GM23338 (cell line): ENCODE results near the gene MRPS22. TPM values are rescaled to one million over a fixed set of nuclear protein-coding genes. Genes with fewer than 3 reads are reported as not detected.

Experiments
- ATAC-seq: fragments of 200-7000 bp; cut with Tn5 transposase; 3 replicates; pipeline ENCODE4 v1.9.1; 2020
- DNase-seq: peaks from one replicate; pipeline ENCODE4 v3.0.0-alpha.2; 2015; ENCODE audit warnings: low spot score
- H2AFZ ChIP-seq: fragments of 200-600 bp; sonication (generic); 2 replicates; pipeline ENCODE4 v1.8.0; 2016; ENCODE audit warnings: antibody characterized with exemption, mild to moderate bottlenecking, moderate library complexity
- H3F3A ChIP-seq: fragments of 200-600 bp; sonication (generic); replicated peaks from 2 replicates; pipeline ENCODE4 v1.8.0; 2017; ENCODE audit warnings: antibody characterized with exemption, mixed run types, low read depth
- H3K27ac ChIP-seq: fragments of 200-600 bp; sonication (generic); 2 replicates; pipeline ENCODE4 v1.6.1; 2016; ENCODE audit warnings: low read depth
- H3K27me3 ChIP-seq: fragments of 200-600 bp; sonication (generic); 2 replicates; pipeline ENCODE4 v1.8.0; 2016; ENCODE audit warnings: mild to moderate bottlenecking, mixed run types, moderate library complexity; ENCODE audit not compliant: insufficient read depth
- H3K36me3 ChIP-seq: fragments of 200-600 bp; sonication (generic); 2 replicates; pipeline ENCODE4 v1.8.0; 2016; ENCODE audit warnings: mild to moderate bottlenecking; ENCODE audit not compliant: insufficient read depth
- H3K4me1 ChIP-seq: fragments of 200-600 bp; sonication (generic); 2 replicates; pipeline ENCODE4 v1.8.0; 2016; ENCODE audit warnings: mild to moderate bottlenecking, moderate library complexity; ENCODE audit not compliant: insufficient read depth
- H3K4me2 ChIP-seq: fragments of 200-600 bp; sonication (generic); 2 replicates; pipeline ENCODE4 v1.7.1; 2017; ENCODE audit warnings: mixed run types
- H3K4me3 ChIP-seq: fragments of 200-600 bp; sonication (generic); 2 replicates; pipeline ENCODE4 v1.6.1; 2016; ENCODE audit warnings: mixed run types
- H3K79me2 ChIP-seq: fragments of 200-600 bp; sonication (generic); replicated peaks from 2 replicates; pipeline ENCODE4 v1.8.0; 2017; ENCODE audit warnings: mild to moderate bottlenecking; ENCODE audit not compliant: insufficient read depth
- H3K9me2 ChIP-seq: fragments of 200-600 bp; sonication (generic); 2 replicates; pipeline ENCODE4 v1.8.0; 2017; ENCODE audit not compliant: insufficient read depth
- H4K20me1 ChIP-seq: fragments of 200-600 bp; sonication (generic); replicated peaks from 2 replicates; pipeline ENCODE4 v1.8.0; 2017; ENCODE audit warnings: mild to moderate bottlenecking; ENCODE audit not compliant: insufficient read depth
- H3K27ac Mint-ChIP-seq: 2 replicates; pipeline ENCODE4 v1.8.0; 2020; ENCODE audit warnings: inconsistent platforms, mild to moderate bottlenecking, moderate library complexity, mixed read lengths
- H3K27me3 Mint-ChIP-seq: 3 replicates; pipeline ENCODE4 v1.8.0; 2022; ENCODE audit warnings: low read depth, mild to moderate bottlenecking, moderate library complexity, mixed read lengths, inconsistent platforms; ENCODE audit not compliant: insufficient read depth, poor library complexity
- H3K36me3 Mint-ChIP-seq: 3 replicates; pipeline ENCODE4 v1.8.0; 2021; ENCODE audit warnings: low read depth, mild to moderate bottlenecking, inconsistent platforms, moderate library complexity, mixed read lengths
- H3K4me1 Mint-ChIP-seq: 3 replicates; pipeline ENCODE4 v1.8.0; 2020; ENCODE audit warnings: mild to moderate bottlenecking, inconsistent platforms, mixed read lengths
- H3K4me3 Mint-ChIP-seq: 3 replicates; pipeline ENCODE4 v1.8.0; 2021; ENCODE audit warnings: moderate library complexity, mild to moderate bottlenecking, inconsistent platforms, mixed read lengths
- H3K9me3 Mint-ChIP-seq: 3 replicates; pipeline ENCODE4 v1.8.0; 2020; ENCODE audit warnings: moderate library complexity, mild to moderate bottlenecking, inconsistent platforms, mixed read lengths
- EZH2 ChIP-seq: fragments of 200-600 bp; sonication (generic); IDR thresholded peaks from one replicate; pipeline ENCODE4 v1.8.0; 2017; ENCODE audit warnings: antibody characterized with exemption, mild to moderate bottlenecking, low read depth; ENCODE audit not compliant: unreplicated experiment
- JUNB ChIP-seq: IDR thresholded peaks from one replicate; pipeline ENCODE4 v1.6.1; 2016; ENCODE audit warnings: antibody characterized with exemption; ENCODE audit not compliant: unreplicated experiment
- NANOG ChIP-seq: IDR thresholded peaks from 2 replicates; pipeline ENCODE4 v1.6.1; 2016; ENCODE audit warnings: antibody characterized with exemption, borderline replicate concordance
- ZNF114 ChIP-seq: fragments of 250-450 bp; sonication (Bioruptor Pico); IDR thresholded peaks from 2 replicates; pipeline ENCODE4 v1.5.0; 2020; ENCODE audit warnings: mild to moderate bottlenecking, moderate library complexity
- ZNF331 ChIP-seq: fragments of 250-450 bp; sonication (Bioruptor Pico); IDR thresholded peaks from 2 replicates; pipeline ENCODE4 v1.5.0; 2020; ENCODE audit warnings: low read depth, mild to moderate bottlenecking, moderate library complexity
- polyA plus RNA-seq: library from polyadenylated mRNA; unstranded; fragments of >200 nt; fragmentation: Nextera tagmentation; extraction: Ambion mirVana; gene quantifications from 2 replicates; pipeline ENCODE4 v1.2.1, GENCODE V29; 2016
- total RNA-seq: library from RNA; depleted of rRNA; stranded (reverse); fragments of >200 nt; shearing (Covaris generic); gene quantifications from 2 replicates; pipeline ENCODE4 v1.2.3, GENCODE V29; 2014
- TF ChIP-seq, protein P1 (sequence below): IDR thresholded peaks from 2 replicates; pipeline ENCODE4 v1.6.1; 2016; ENCODE audit warnings: antibody characterized with exemption
- TF ChIP-seq, protein P2 (sequence below), 2 experiments: fragments of 200-600 bp in 1 of 2; sonication (generic) in 1 of 2; conservative IDR thresholded peaks; 2 replicates each; pipeline versions ENCODE4 v1.5.1 to v1.6.1; 2016 to 2017; ENCODE audit warnings: antibody characterized with exemption in 2 of 2, low read depth in 2 of 2, mild to moderate bottlenecking in 2 of 2, moderate library complexity in 1 of 2
- TF ChIP-seq, protein P3 (sequence below): IDR thresholded peaks from one replicate; pipeline ENCODE4 v1.6.1; 2018; ENCODE audit warnings: antibody characterized with exemption; ENCODE audit not compliant: unreplicated experiment

MRPS22 gene
- total and polyA plus RNA-seq, 2 experiments from 2014 or later = 58.4 to 65.6 TPM

DNA sequence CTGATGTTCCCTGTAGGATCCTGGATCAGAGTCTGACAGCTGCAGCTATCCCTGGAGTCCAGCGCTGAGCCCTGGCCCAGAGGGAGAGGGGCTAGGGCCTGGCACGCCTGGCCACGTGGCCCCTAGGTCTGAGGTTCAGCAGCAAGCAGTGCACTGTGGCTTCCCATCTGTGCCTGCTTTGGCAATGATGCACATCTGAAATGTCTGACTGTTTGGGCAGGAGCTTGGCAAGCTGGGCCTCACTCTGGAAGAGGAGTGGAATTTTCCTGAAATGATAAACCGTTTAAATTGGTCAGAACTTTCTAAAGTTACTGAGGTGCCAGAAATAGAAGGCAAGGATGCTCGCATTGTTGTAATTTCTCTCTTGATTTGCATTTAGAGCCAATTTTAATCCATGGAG, 48.8 kb upstream of the MRPS22 start (continued):
- TF ChIP-seq, protein P1, sequence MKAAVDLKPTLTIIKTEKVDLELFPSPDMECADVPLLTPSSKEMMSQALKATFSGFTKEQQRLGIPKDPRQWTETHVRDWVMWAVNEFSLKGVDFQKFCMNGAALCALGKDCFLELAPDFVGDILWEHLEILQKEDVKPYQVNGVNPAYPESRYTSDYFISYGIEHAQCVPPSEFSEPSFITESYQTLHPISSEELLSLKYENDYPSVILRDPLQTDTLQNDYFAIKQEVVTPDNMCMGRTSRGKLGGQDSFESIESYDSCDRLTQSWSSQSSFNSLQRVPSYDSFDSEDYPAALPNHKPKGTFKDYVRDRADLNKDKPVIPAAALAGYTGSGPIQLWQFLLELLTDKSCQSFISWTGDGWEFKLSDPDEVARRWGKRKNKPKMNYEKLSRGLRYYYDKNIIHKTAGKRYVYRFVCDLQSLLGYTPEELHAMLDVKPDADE = no peak

DNA sequence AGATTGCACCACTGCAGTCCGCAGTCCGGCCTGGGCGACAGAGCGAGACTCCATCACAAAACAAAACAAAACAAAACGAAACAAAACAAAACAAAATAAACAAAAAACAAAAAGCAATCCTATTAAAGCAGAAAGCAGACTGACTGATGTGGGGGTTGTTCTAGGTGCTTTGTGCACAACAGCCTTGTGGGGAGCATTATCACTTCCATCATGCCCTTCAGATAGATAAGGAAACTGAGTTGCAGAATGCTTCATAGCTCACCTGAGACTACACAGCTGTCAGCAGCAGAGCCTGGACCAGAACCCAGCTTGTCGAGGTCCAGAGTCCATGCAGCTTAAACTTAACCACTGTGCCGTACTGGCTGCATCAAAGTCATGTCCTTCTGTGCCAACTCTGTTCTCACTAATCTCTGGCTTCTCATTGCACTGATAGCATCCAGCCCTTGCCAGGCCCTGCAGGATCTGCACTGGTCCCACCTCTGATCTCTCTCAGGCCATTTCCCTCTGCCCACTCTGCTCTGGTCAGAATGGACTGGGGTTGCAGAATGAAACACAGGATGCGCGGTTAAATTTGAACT, 47.6 kb upstream of the MRPS22 start:
- Histone ChIP-seq H3K4me3 (no peak overlapping the region), H4K20me1 (no peaks in the 10 kb centered on the region), H3K4me1 (peaks cover 5% of the 10 kb centered on the region; the same call in 1 of the 2 replicates), H2AFZ (no peak overlapping the region), H3F3A (no peaks in the 10 kb centered on the region), H3K27ac (no peak overlapping the region), H3K9me2 (no peaks in the 10 kb centered on the region), H3K27me3 (no peaks in the 10 kb centered on the region), H3K36me3 (no peaks in the 10 kb centered on the region), H3K4me2 (no peak overlapping the region), H3K79me2 (no peaks in the 10 kb centered on the region)
- Mint-ChIP-seq H3K27me3 (peaks cover 7% of the 10 kb centered on the region), H3K27ac (no peak overlapping the region), H3K4me3 (no peak overlapping the region), H3K9me3 (no peaks in the 10 kb centered on the region), H3K36me3 (no peaks in the 10 kb centered on the region), H3K4me1 (peaks cover 6% of the 10 kb centered on the region; the same call in 2 of the 3 replicates)
- DNase-seq = no peak
- no peak for ATAC-seq
- no peak for TF ChIP-seq EZH2
- TF ChIP-seq, protein P2, sequence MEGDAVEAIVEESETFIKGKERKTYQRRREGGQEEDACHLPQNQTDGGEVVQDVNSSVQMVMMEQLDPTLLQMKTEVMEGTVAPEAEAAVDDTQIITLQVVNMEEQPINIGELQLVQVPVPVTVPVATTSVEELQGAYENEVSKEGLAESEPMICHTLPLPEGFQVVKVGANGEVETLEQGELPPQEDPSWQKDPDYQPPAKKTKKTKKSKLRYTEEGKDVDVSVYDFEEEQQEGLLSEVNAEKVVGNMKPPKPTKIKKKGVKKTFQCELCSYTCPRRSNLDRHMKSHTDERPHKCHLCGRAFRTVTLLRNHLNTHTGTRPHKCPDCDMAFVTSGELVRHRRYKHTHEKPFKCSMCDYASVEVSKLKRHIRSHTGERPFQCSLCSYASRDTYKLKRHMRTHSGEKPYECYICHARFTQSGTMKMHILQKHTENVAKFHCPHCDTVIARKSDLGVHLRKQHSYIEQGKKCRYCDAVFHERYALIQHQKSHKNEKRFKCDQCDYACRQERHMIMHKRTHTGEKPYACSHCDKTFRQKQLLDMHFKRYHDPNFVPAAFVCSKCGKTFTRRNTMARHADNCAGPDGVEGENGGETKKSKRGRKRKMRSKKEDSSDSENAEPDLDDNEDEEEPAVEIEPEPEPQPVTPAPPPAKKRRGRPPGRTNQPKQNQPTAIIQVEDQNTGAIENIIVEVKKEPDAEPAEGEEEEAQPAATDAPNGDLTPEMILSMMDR (conservative IDR thresholded peaks at IDR 0.05; ENCODE audit: low read depth in 2 of 2) = no peak
- TF ChIP-seq ZNF331 = no peak
- TF ChIP-seq NANOG = no peak

DNA sequence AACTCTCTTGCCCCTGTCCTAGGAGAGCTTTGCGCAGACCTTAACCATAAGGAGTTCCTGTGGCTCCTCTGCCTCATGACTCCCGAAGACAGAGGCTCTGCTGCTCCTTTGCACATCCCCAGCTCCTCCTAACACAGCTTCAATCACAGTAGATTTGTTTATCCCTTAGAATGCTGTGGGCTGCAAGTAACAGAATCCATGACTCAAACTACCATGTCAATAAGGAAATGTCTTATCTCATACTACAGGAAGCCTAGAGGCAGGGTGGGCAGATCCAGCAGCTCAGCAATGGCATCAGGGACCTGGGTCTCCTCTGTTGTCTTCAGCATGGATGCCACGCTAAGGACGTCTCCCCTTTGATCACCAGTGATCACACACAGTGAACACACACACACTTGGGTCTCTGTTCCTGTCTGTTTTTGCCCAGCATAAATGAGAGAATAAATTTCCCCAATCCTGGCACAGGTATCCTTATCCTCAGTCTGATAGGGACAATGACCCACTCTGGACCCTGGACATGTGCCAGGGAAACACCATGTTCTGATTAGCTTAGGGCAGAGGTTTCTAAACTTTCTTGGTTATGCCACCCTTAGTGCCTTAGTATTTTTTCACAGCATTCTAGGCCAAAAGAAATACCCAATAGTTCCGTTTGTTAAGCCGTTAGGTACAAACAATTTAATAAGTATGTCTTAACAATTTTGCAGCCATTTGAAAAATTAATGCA, 46.1 kb upstream of the MRPS22 start:
- no peak for DNase-seq
- no peaks in the 10 kb centered on the region for H4K20me1 ChIP-seq
- no peaks in the 10 kb centered on the region for H3K79me2 ChIP-seq
- H3K27ac ChIP-seq = no peak overlapping the region
- no peak for ATAC-seq
- peaks cover 7% of the 10 kb centered on the region for H3K27me3 Mint-ChIP-seq
- no peaks in the 10 kb centered on the region for H3K36me3 ChIP-seq
- H3K4me1 Mint-ChIP-seq = peaks cover 6% of the 10 kb centered on the region; the same call in 2 of the 3 replicates
- no peaks in the 10 kb centered on the region for H3K9me2 ChIP-seq
- H3K4me2 ChIP-seq = no peak overlapping the region
- H3K4me3 ChIP-seq = no peak overlapping the region
- H3K4me3 Mint-ChIP-seq = no peak overlapping the region
- no peaks in the 10 kb centered on the region for H3K36me3 Mint-ChIP-seq
- no peaks in the 10 kb centered on the region for H3F3A ChIP-seq
- H3K9me3 Mint-ChIP-seq = no peaks in the 10 kb centered on the region; the same call in 2 of the 3 replicates
- H3K4me1 ChIP-seq = peaks cover 5% of the 10 kb centered on the region; the same call in 1 of the 2 replicates
- no peaks in the 10 kb centered on the region for H3K27me3 ChIP-seq
- H2AFZ ChIP-seq = no peak overlapping the region
- no peak overlapping the region for H3K27ac Mint-ChIP-seq
- TF ChIP-seq ZNF331 = no peak
- TF ChIP-seq, protein P1 = no peak
- TF ChIP-seq, protein P3, sequence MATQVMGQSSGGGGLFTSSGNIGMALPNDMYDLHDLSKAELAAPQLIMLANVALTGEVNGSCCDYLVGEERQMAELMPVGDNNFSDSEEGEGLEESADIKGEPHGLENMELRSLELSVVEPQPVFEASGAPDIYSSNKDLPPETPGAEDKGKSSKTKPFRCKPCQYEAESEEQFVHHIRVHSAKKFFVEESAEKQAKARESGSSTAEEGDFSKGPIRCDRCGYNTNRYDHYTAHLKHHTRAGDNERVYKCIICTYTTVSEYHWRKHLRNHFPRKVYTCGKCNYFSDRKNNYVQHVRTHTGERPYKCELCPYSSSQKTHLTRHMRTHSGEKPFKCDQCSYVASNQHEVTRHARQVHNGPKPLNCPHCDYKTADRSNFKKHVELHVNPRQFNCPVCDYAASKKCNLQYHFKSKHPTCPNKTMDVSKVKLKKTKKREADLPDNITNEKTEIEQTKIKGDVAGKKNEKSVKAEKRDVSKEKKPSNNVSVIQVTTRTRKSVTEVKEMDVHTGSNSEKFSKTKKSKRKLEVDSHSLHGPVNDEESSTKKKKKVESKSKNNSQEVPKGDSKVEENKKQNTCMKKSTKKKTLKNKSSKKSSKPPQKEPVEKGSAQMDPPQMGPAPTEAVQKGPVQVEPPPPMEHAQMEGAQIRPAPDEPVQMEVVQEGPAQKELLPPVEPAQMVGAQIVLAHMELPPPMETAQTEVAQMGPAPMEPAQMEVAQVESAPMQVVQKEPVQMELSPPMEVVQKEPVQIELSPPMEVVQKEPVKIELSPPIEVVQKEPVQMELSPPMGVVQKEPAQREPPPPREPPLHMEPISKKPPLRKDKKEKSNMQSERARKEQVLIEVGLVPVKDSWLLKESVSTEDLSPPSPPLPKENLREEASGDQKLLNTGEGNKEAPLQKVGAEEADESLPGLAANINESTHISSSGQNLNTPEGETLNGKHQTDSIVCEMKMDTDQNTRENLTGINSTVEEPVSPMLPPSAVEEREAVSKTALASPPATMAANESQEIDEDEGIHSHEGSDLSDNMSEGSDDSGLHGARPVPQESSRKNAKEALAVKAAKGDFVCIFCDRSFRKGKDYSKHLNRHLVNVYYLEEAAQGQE = no peak
- no peak for TF ChIP-seq ZNF114 (CRISPR knock-in tag)
- no peak for TF ChIP-seq JUNB
